EL (cell line): ENCODE data around the gene HS6ST3.

Experiments
- DNase-seq: peaks from one replicate; pipeline ENCODE4 v3.0.0-alpha.2; 2016

The HS6ST3 gene

DNA sequence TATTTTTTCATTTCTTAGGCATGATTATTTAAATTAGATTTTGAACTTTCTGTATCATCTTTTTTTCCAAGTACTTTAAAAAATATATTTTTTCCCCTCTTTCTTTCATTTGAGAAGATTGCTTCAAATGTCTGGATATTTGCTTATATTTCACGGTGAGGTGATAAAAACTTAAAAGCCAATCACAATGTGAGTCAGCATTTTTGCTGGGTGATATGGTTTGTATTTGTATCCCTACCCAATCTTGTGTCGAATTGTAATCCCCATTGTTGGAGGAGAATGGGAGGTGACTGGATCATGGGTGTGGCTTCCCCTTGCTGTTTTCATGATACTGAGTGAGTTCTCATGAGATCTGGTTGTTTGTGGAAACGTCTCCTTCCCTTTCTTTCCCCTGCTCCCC, 583.9 kb downstream of the HS6ST3 start:
- DNase-seq: no peak

DNA sequence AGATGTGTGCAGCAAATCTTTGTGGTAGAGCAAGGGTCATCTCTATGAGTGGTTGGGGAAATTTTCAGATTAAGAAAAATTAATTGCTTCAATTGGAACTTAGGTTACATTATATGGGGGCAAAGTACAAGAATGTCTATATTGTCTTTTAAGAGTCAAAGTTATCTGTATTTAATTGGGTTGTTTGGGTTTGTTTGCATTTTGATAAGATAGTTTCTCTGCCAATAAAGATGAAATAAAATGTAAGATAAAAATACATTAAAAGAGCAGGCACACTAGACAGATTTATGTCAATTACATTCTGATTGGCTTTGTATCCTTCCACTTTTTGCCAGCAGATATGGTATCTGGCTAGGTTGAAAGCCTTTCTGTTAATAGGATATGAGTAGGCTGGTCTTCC, 587.1 kb downstream of the HS6ST3 start:
- DNase-seq: no peak

- no peak for DNase-seq
These were observed 588.9 kb downstream of the HS6ST3 start for GRCh38 chr13:96678801-96679200.

DNA sequence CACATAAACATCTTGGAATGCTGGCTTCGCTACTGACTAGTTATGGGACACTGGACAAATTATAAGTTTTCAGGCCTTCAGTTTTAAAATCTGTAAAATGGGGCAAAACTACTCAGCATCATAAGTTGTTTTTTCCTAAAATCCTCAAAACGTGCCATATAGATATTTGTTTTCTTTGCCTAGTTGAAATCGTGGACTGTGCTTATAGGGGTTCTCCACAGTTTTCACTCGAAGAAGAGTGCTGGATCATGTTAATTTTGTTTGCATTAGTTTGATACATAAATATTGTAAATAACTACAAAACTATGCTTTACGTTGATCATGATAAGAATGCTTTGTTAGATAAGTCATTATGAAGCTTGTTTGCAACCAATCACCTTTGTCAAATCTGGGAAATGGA, 591.0 kb downstream of the HS6ST3 start:
- no peak for DNase-seq

DNA sequence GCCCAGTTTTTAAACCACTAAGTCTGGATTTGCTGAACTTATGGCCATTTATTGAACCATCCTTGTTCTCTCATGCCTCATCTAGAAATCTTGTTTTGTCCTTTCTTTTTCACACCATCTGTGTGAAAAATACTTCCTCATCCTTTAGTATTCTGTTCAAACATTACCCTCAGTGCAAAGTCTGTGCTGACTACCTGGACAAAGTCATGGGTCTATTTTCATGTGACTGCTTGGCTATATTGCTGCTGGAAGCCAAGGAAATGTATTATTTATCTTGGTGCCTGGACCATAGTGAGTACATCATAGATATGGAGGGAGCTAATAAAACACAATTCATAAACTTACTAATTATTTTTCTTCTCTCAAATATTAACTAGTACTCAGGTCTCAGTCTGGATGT, 591.9 kb downstream of the HS6ST3 start:
- DNase-seq: no peak

- no peak for DNase-seq
These were observed 594.6 kb downstream of the HS6ST3 start for GRCh38 chr13:96684469-96684868.

DNA sequence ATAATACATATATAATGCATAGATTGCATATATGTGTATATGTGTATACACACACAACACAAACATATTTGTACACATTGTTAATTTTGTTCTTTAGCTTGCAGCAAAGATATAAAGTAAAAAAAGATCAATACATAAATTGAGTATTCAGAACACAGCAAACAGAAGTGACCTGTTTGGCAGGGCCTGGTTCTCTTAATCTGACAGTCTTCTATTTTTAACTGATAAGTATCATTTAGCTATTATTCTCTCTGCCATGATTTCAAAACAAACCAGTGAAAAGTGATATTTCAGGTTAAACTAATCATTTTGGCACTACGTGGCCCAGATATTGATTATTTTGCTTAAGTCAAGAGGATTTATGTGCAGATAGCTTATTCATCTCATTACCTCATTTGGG, 595.0 kb downstream of the HS6ST3 start:
- no peak for DNase-seq

GRCh38 chr13:96686286-96686685, 596.4 kb downstream of the HS6ST3 start:
- no peak for DNase-seq

- no peak for DNase-seq
These were observed 597.3 kb downstream of the HS6ST3 start for GRCh38 chr13:96687191-96687590.

DNA sequence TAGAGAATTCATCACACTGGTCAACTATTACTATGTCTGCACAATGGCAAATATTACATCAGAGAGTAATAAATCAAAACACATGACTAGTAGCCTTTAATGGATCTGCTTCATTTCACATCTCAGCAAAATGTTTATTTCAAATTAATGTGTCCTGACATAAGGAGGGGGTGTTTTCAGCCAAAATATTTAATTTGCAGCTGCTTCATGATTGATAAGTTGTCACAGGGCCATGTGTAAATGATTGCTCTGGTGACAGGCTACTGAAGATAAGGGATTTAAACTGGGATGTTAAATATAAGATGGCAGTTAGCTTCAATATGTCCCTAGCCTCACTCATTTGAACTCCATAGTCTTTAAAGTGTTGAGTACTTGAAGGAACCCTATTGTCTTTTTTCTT, 601.1 kb downstream of the HS6ST3 start:
- DNase-seq: no peak

DNA sequence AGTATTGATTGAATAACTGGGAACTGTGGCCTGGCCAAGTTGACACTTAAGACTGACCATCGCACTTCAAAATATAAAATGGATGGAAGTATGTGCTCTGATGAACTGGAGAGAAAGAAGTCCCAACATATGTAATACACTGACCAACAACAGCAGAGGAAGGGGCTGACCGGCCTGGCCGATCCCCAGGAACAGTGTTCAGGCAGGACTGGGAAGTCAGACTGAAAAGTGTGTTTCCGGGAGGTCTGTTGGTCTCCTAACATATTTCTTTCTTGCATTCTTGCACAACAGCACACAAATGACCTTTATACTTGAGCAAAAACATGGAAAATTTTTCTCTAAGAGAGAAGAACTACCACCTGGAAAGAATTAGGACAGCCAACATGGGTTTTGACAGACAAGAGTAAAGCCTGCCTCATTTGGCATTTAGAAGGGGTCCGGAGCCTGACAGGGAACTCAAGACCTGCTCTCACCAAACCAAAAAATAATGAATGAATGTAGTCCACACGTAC, 606.5 kb downstream of the HS6ST3 start:
- DNase-seq: no peak

DNA sequence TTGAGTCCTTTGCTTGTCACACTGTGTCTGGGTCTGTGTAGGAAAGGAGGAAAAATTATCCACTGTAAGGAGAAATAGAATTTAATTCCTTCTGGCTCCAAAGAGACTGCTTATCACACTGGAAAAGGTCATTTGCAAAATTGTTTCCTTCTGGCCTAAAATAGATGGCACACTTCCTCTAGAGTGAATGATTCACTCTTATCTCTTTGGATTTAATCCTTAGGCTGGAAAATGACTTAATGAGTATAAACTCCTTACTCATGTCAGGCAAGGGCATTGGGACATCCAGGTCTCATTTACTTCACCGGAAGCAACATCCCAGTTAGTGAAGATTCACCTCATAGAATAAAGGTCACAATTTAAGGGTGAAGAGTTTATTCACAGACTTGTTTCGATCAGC, 610.8 kb downstream of the HS6ST3 start:
- DNase-seq: no peak

- no peak for DNase-seq
These were observed 617.2 kb downstream of the HS6ST3 start for GRCh38 chr13:96707146-96707545.

GRCh38 chr13:96710166-96710862, 620.4 kb downstream of the HS6ST3 start:
- DNase-seq: no peak

GRCh38 chr13:96720446-96720845, 630.5 kb downstream of the HS6ST3 start:
- DNase-seq: no peak

DNA sequence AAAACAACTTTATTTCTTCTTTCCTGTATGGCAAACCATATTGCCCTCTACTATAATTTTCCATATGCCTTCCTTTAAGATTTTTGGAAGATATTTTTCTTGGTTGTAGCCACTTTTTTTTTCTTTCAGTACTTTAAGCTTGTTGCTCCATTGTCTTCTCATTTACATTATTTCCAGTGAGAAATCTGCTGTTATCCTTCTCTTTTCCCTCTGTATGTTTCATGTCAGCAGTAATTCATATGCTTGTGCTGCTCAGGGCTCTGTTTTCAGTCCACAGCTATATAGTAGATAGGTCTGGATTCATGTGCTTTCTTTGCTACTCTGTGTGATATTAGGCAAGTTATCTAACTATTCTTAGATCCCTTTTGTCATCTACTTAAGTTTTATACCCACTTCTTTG, 636.7 kb downstream of the HS6ST3 start:
- DNase-seq: no peak

DNA sequence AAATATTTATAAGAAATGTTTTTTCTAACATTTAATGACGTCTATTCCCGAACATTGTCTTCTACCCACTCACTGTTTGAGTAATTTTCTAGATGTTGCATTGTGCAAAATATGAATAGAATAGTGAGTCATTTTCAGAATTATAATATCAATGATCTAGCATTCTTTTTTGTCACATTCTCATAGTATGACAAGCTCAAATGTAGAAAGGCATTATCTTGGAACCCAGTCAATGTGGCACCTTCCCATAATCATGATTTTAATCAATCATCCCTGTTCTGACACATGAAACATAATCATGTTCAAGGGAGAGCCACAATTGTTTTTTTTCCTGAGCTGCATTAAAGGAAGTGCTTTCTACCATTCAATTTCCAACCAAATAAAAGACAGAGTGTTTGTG, 638.6 kb downstream of the HS6ST3 start:
- DNase-seq: no peak

DNA sequence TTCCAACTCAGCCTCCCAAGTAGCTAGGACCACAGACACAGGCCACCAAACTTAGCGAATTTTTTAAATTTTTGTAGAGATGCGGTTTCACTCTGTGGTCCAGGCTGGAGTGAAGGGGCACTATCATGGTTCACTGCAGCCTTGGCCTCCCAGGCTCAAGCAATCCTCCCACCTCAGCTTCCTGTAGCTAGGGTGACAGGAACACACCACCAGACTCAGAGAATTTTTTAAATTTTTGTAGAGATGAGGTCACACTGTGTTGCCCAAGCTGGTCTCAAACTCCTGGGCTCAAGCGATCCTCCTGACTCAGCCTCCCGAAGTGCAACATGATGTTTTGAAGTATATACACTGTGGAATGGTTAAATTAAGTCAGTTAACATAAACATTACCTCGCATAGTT, 640.8 kb downstream of the HS6ST3 start:
- DNase-seq: peak; percentile 41

GRCh38 chr13:96734499-96734898, 644.6 kb downstream of the HS6ST3 start:
- no peak for DNase-seq

DNA sequence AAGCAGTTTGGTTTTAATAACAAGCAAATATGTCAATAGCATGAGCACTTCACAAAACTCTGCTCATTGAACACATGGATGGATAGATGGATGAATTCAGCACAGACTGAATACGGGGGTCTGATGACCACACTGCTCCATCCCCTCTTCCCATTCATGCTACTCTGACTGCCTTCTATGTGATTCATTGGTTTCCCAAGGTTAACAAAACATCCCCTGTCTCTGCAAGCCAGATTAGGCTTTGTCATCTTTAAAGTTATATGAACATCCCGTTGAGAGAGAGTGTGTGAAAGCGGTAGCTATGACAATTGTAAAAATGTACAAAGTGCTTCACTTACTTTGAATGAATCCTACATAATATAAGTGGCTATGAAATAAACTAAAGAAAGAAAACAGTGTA, 651.9 kb downstream of the HS6ST3 start:
- no peak for DNase-seq

- DNase-seq: no peak
These were observed 653.6 kb downstream of the HS6ST3 start for GRCh38 chr13:96743296-96744089.

DNA sequence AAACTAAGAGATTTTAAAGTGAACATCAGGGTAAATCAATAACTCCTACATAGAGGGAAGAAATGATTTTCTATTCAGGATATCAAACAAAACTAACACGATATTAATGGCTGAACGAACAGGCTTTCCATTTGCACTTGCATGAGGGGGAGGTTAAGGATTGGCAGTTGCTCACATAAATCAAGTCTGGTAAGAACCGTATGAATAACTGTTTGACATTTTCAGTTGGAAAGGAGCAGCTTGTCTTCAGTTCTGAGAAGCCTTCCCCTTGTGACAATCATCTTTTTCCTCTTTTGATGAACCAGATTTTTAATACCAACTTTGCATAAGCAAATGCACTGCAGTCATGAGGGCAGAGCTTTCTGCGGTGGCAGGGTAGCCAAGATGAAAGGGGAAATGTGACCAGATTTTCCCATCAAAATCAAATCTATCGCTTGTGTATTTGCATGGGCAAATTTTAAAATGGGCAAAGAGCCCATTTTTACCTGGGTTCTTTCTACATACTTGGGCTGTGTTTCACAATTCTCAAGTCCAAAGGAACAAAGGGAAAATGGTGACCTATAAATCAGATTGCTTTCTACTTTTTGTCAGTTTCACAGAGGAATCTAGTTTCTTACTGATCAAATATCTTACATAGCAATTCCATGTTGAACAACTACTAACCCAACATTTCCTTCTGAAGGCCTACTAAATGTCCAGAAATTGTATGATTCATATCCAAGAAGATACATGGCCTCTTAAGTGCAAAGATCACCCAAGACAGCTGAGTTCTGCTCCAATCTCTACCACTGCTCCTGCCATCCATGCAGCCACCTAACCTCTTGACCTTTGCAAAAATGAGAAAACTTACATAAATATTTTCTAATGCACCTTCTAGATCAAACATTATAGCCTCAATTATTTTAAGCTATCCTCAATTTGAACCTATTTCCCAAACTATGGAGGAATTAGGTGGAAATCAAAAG, 654.7 kb downstream of the HS6ST3 start:
- DNase-seq: no peak

DNA sequence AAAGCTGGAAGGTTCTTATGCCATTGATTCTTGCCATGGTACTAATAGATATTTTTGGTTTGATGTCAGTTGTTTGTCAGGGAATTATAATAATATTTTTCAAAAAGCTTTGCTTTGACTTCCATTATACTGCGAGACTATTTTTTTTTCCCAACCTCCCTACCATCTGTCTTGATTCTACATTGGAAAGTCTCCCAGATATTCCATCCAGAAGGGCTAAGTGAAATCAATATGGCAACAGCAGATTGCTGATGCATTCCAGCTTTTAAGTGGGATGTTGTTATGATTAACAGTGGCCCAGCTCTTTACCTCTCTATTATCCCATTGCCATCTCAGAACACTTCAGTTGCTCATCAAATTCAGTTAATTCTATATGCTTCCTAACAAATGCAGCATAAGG, 657.0 kb downstream of the HS6ST3 start:
- DNase-seq: no peak
